HG03520 (cell line): ENCODE measurements around the gene TMEM109.

Experiments used
- ATAC-seq: cut with Tn5 transposase; IDR thresholded peaks from one replicate; pipeline ENCODE4 v1.9.1; 2021; ENCODE audit warnings: mild to moderate bottlenecking, moderate library complexity; ENCODE audit not compliant: unreplicated experiment

Gene TMEM109

DNA sequence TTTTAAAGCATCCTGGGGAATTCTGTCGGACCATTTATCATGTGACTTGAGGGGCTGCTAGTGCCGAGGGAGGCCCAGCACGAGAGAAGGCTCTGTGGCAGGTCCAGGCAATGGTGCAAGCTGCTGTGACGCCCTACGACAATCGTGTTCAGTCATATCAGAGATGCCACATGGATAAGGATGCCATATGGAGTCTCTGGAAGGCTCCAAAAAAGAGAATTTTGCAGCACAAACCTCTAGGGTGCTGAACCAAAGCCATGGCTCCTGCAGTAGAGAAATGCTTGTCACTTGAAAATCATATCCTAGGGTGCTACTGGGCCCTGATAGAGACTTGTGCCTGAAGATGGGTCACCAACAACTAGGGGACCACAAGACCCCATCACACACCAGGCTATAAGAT is 50.8 kb downstream of the TMEM109 start:
- no peak for ATAC-seq

DNA sequence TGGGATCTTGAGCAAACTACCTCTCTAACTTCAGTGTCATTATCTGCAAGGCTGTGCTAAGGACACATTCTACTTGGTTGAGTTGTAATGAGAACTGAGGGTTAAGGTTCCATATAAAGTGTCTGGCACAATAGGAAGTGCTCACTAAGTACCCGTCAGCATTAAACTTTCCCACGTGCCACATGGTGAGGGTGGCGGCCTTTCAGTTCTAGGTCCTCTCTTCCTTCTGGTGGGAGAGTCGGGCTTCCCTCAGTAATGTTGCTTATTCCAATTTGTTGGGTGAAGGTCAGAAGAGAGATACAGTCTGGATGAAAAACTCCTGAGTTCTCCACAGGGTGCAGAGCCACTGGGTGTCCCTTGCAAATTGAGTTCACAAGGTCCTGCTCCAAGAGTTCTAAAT is 52.9 kb downstream of the TMEM109 start:
- ATAC-seq: no peak

DNA sequence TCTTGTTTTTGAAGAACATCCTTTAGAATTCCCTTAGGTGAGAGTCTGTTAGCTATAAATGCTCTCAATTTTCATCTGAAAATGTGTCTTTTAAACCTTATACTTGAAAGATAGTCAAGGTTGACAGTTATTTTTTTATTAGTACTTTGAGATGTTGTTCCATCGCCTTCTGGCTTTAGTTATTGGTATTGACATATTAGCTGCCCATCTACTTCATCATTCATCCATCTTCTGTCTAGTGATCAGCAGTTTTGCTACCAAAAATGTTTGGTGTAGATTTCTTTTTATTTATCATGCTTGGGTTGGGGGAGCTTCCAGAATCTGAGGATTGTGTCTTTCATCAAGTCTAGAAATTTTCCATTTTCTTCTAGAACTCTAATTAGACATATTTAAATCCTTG is 54.3 kb downstream of the TMEM109 start:
- ATAC-seq: no peak

DNA sequence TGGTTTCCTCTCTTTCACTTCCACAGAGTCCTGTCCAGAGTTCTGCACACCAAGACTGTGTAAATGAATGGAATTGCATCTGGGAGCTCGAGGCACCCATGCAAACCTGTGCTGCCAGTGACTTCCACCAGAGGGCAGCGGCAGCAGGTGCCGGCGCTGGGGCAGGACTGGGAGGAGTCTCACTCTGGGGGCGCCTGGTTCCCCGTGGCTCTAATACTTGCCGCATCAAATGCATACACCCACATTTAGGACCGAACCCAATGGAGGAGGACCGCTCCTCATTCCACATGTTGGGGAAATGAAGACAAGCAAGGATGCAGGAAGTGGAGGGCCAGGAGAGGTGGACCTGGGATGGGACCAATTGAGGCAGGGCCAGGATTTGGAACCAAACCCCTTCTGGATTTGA is 56.4 kb downstream of the TMEM109 start:
- ATAC-seq: peak; percentile 46

DNA sequence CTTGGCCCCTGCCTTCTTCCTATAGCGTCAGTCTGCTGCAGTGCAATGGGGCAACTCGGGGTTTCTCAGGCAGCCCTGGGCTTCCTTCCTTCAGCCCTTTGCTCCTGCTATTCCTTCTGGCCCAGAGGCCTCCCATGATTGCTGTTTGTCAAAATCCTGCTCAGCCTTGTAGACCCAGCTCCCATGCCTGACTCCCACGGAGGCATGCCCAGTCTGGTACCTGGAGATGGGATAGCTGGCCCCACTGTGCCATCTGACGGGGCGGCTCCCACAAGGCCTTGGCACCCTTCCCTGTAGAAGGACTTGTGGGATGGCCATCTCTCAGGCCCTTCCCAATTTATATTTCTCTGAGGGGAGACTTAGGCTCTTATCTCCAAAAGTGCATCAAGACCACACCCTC is 56.9 kb downstream of the TMEM109 start:
- no peak for ATAC-seq

DNA sequence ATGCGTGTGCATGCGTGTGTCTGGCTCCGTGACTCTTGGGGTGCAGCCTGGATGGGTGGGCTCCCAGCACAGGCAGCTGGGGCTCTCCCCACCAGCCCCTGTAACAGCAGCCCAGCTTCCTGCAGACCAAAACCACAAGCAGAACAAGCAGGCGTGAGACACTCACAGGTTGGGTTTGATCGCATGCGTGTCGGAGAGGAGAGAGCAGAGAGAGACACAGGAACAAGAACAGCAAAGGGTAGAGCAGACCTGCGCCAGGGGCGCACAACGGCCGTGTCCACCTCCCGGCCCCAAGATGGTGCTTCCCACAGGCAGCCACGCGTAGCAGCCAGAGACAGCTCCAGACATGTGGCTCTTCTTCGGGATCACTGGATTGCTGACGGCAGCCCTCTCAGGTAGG is 57.6 kb downstream of the TMEM109 start, which contains the start of gene CD6:
CD6 (plus strand) TSS at position 161 of the 400 bp plus-strand sequence; CDS start at position 347, 186 bp downstream.
- ATAC-seq: no peak

DNA sequence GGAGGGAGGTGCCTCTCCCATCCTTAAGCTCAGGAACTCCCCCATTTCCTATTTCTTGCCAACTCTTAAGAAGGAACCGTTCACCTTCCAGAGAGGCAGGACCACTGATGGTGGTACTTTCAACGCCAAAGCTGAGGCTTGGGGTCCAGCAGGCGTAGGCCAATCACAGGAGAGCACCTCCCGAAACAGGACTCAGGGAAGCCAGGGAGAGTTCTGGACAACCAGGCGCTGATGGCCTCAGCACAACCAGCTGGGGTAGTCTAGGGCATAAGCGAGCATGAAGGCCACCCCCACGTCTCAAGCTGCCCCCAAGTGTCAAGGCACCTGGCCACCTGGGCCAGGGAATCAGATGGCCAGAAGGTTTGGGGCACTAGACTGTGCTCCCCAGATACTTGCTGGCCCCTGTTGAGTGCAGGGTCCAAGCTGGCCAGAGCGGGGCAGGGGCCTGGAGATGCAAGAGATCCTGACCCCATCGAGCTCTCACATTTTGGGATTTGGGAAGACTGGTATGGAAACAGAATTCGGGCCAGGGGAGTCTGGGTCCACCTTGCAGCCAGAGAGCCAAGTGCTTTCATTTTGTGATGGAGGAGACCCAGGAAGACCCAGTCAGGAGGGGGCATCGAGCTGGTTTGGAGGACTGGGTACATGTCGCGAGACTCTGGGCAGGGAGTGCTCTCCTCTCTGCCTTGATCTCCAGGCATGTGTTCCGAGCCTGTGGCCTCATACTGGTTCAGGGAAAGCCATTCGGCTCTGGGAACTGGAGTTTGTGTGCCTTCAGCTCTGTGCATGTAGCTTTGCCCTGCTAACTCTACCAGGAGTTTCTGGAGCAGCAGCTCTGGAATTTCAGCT is 58.4 kb downstream of the TMEM109 start:
- no peak for ATAC-seq
